ENCODE measurements around the gene TCFL5. TPM values are rescaled to one million over a fixed set of nuclear protein-coding genes. Genes with fewer than 3 reads are reported as not detected.
A peak's percentile ranks its signal among the peaks of the same experiment; 100 is the strongest.

The TCFL5 gene
- total and polyA plus RNA-seq, 3 experiments from 2014 or later = 1.4 to 6.2 (median 4.6) TPM

DNA sequence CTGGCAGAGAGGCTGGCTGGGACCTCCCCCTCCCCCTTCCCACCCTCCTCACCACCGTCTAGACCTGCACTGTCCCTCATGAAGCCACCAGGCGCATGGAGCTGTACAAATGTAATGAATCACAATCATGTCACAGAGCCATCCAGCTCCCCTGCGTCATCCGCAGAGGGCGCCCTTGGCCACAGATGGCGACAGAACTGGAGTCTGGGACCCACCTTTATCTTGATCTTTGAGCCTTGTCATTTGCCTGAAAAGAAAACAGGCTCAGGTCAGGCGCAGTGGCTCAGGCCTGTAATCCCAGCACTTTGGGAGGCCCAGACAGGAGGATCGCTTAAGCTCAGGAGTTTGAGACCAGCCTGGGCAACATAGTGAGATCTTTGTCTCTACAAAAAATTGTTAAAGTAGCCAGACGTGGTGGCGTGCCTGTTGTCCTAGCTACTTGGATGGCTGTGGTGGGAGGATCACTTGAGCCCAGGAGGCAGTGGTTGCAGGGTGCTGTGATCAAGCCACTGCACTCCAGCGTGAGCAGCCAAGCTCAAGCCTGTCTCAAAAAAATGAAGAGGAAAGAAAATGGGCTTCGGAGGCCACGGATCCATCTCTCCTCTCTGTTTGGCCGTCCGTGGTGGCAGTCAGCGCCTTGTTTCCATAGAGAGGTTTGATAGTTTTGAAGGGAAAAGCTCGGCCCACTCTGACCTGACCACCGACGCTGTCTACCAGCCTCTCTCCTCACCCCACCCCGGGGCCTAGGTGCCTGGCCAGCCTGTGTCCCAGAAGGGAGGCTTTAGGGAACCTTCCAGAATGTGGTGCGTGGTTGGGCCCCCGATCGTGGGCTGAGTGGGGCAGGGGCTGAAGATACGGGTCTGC is 38.6 kb downstream of the TCFL5 start:
- H3K4me1 Mint-ChIP-seq = peaks cover 0 to 5% (median 0%) of the 10 kb centered on the region in 3 donors
- no peak overlapping the region for H3K4me3 ChIP-seq (ENCODE audit: low read length)
- peak overlapping the region in 2 of 8 donors; percentile 60 to 61 for H3K27ac Mint-ChIP-seq

DNA sequence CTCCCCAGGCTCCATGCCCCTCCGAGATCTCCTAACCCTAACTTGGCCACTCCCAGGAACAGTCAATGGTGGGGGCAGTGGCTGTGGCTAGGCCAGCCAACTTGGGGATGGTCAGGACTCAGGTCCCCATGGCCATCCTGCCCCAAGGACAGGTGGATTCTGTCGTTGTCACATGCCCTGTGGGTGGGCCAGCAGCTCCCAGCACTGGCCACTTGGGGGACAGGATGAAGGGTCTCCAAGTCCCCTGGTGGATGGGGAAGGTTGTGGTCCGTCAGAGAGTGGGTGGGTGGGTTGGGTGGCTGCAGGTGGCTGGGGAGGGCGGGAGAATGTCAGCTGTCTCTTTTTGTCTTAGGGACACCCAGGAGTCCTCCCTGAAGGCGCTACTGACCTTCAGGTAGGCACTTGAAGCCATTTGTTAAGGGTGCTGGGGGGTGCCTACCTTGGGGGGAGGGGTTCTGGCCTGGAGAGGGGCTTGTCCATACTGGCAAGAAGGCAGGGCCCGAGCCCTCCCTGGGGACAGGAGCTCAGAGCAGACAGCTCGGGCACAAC is 39.3 kb downstream of the TCFL5 start:
- Mint-ChIP-seq H3K4me3 (no peak overlapping the region), H3K36me3 (no peaks in the 10 kb centered on the region), H3K4me1 (peaks cover 0 to 5% (median 0%) of the 10 kb centered on the region in 3 donors), H3K9me3 (no peaks in the 10 kb centered on the region), H3K27ac (no peak overlapping the region), H3K27me3 (peaks cover 7 to 11% of the 10 kb centered on the region in 2 donors)
- ChIA-PET POLR2A (no interaction called here), CTCF (interaction anchor here (1.3 kb wide), 1 partner anchor 10 kb away, joined by 3 read pairs; no protein-coding TSS in a partner anchor)
- Histone ChIP-seq H3K27me3 (ENCODE audit: insufficient read depth, low read length, poor library complexity, severe bottlenecking) (peaks cover 14% of the 10 kb centered on the region), H3K4me1 (ENCODE audit: insufficient read depth, low read length) (peaks cover 6% of the 10 kb centered on the region), H3K27ac (ENCODE audit: low read depth, low read length) (no peak overlapping the region), H3K9me3 (ENCODE audit: low read length) (no peaks in the 10 kb centered on the region), H3K4me3 (ENCODE audit: low read length) (no peak overlapping the region), H3K36me3 (ENCODE audit: insufficient read depth, low read length) (no peaks in the 10 kb centered on the region)
- DNase-seq = no peak

More for the DNA sequence above, 38.6 kb downstream of the TCFL5 start:
- Mint-ChIP-seq H3K9me3 (no peaks in the 10 kb centered on the region), H3K27me3 (peaks cover 4 to 8% of the 10 kb centered on the region in 2 donors), H3K4me3 (peak overlapping the region in 1 of 7 donors; percentile 79), H3K36me3 (no peaks in the 10 kb centered on the region)
- Histone ChIP-seq H3K27ac (ENCODE audit: low read depth, low read length) (no peak overlapping the region), H3K36me3 (ENCODE audit: insufficient read depth, low read length) (no peaks in the 10 kb centered on the region), H3K27me3 (ENCODE audit: insufficient read depth, low read length, poor library complexity, severe bottlenecking) (peaks cover 7% of the 10 kb centered on the region), H3K9me3 (ENCODE audit: low read length) (no peaks in the 10 kb centered on the region), H3K4me1 (ENCODE audit: insufficient read depth, low read length) (peaks cover 6% of the 10 kb centered on the region)
- DNase-seq = no peak
- POLR2A ChIA-PET = no interaction called here
- CTCF ChIA-PET = interaction anchor here (1.3 kb wide), 1 partner anchor 10 kb away, joined by 3 read pairs; no protein-coding TSS in a partner anchor

DNA sequence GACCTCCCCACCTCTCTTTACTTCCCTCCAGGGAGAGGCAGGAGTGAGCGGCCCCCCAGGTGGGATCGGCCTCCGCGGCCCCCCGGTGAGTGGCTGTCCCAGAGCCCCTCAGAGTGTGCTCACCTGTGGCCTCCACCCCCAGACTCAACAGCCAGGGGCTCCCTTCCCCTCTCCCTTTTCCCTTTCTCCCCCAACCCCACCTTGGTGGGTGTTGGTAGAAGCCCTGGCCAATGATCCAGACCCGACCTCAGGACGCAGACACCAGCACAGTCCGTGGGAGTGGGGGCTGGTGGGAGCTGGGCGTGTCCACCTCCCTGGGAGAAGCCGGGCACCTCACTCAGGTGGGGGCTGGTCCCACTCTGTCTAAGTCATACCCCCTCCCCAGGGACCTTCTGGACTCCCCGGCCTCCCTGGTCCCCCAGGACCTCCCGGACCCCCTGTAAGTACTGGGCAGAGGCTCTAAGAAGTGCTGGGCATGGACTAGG is 39.9 kb downstream of the TCFL5 start:
- DNase-seq = no peak
- H3K27ac Mint-ChIP-seq = no peak overlapping the region
- no peak overlapping the region for H3K27ac ChIP-seq (ENCODE audit: low read depth, low read length)
- H3K27me3 Mint-ChIP-seq = peaks cover 7 to 11% of the 10 kb centered on the region in 2 donors
- peaks cover 14% of the 10 kb centered on the region for H3K27me3 ChIP-seq (ENCODE audit: insufficient read depth, low read length, poor library complexity, severe bottlenecking)
- H3K9me3 ChIP-seq (ENCODE audit: low read length) = no peaks in the 10 kb centered on the region
- no peaks in the 10 kb centered on the region for H3K9me3 Mint-ChIP-seq
- no peak overlapping the region for H3K4me3 Mint-ChIP-seq
- no peak overlapping the region for H3K4me3 ChIP-seq (ENCODE audit: low read length)
- ChIA-PET POLR2A (no interaction called here), CTCF (no interaction called here)
- peaks cover 0 to 5% (median 0%) of the 10 kb centered on the region in 3 donors for H3K4me1 Mint-ChIP-seq
- peaks cover 6% of the 10 kb centered on the region for H3K4me1 ChIP-seq (ENCODE audit: insufficient read depth, low read length)
- H3K36me3 Mint-ChIP-seq = no peaks in the 10 kb centered on the region
- H3K36me3 ChIP-seq (ENCODE audit: insufficient read depth, low read length) = no peaks in the 10 kb centered on the region

DNA sequence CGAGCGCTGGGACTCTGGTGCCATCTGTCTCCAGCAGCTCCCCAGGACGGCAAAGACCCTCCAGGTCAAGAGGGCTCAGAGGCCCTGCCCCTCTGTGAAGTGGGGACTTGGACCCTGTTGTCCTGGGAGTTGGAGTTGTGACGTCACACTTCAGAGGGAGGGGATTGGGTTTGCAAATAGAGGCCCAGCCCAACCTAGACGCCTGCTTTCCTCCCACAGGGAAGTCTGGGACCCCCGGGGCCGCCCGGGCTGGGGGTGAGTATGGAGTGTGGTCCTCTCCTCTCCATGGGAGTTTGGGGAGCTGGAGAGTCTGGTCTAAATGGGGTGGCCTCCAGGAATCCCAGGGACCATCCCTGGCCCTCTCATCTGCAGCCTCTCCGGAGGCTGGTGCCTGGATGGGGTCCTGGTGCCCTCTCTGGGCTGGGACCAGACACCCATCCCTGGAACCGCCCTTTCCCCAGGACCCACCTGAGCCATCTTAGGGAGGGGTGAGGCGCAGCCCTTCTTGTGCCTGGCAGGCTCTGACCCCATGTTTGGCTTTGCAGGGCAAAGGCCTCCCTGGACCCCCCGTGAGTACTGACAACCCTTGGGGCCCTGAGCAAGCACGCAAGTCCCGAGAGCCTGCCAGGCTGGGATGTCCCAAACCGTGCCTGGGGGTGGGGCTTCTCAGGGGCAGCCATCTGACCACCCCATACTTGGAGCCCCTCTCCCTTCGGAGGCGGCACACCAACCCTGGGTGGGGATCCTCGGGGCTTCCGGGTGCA is 40.5 kb downstream of the TCFL5 start:
- H3K4me3 ChIP-seq (ENCODE audit: low read length) = no peak overlapping the region
- no peak overlapping the region for H3K4me3 Mint-ChIP-seq
- H3K27me3 ChIP-seq (ENCODE audit: insufficient read depth, low read length, poor library complexity, severe bottlenecking) = peaks cover 18% of the 10 kb centered on the region
- no peak for DNase-seq
- peaks cover 10% of the 10 kb centered on the region for H3K4me1 ChIP-seq (ENCODE audit: insufficient read depth, low read length)
- peaks cover 0 to 10% (median 1%) of the 10 kb centered on the region in 3 donors for H3K4me1 Mint-ChIP-seq
- H3K9me3 Mint-ChIP-seq = no peaks in the 10 kb centered on the region
- no peaks in the 10 kb centered on the region for H3K36me3 Mint-ChIP-seq
- no peaks in the 10 kb centered on the region for H3K9me3 ChIP-seq (ENCODE audit: low read length)
- ChIA-PET CTCF (interaction anchor here (1.5 kb wide), 1 partner anchor 13 kb away, joined by 5 read pairs; no protein-coding TSS in a partner anchor), POLR2A (no interaction called here)
- H3K27ac ChIP-seq (ENCODE audit: low read depth, low read length) = no peak overlapping the region
- peaks cover 7 to 14% of the 10 kb centered on the region in 2 donors for H3K27me3 Mint-ChIP-seq
- H3K27ac Mint-ChIP-seq = no peak overlapping the region
- no peaks in the 10 kb centered on the region for H3K36me3 ChIP-seq (ENCODE audit: insufficient read depth, low read length)

DNA sequence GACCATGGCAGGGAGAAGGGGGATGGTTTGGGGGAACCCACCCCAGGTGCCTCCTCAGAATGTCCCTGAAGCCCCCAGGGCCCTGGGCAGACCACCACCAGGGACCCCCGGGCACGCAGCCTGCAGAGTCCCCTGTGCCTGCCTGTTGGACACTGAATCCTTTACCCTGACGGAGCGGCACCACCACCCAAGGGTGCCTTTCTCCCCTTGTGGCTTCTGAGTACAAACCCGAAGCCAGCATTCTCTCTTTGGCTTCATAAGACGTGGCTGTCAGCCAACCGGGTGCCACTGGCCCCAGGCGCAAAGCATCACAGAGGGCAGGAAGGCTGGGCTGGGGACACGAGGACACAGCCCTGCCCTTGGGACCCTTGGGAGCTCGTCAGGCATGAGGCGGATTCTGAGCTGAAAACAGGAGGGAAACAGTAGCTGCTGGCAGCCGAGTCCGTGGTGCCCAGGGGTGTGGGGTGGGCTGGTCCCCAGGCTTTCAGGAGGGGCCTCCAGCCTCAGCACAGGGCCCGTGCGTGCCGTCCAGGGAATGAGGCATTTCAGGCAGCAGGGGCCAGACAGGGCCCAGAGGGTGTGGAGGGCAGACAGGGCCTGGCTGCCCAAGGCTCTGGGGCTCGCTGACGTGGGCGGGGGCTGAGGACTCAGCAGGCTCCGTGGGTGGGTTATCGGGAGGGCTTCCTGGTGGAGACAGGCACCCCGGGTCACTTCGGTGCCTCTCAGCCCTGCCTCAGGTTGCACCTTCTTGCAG is 41.2 kb downstream of the TCFL5 start:
- H3K27ac ChIP-seq (ENCODE audit: low read depth, low read length) = no peak overlapping the region
- Mint-ChIP-seq H3K27ac (no peak overlapping the region), H3K36me3 (no peaks in the 10 kb centered on the region), H3K27me3 (peaks cover 12 to 22% of the 10 kb centered on the region in 2 donors), H3K4me1 (peaks cover 4 to 17% (median 6%) of the 10 kb centered on the region in 3 donors), H3K4me3 (no peak overlapping the region), H3K9me3 (peaks cover 0 to 2% (median 0%) of the 10 kb centered on the region in 5 donors)
- H3K36me3 ChIP-seq (ENCODE audit: insufficient read depth, low read length) = no peaks in the 10 kb centered on the region
- no peak for DNase-seq
- peaks cover 16% of the 10 kb centered on the region for H3K4me1 ChIP-seq (ENCODE audit: insufficient read depth, low read length)
- CTCF ChIA-PET = interaction anchor here (1.5 kb wide), 1 partner anchor 12 kb away, joined by 5 read pairs; no protein-coding TSS in a partner anchor
- POLR2A ChIA-PET = no interaction called here
- peaks cover 22% of the 10 kb centered on the region for H3K27me3 ChIP-seq (ENCODE audit: insufficient read depth, low read length, poor library complexity, severe bottlenecking)
- H3K4me3 ChIP-seq (ENCODE audit: low read length) = no peak overlapping the region
- H3K9me3 ChIP-seq (ENCODE audit: low read length) = no peaks in the 10 kb centered on the region

DNA sequence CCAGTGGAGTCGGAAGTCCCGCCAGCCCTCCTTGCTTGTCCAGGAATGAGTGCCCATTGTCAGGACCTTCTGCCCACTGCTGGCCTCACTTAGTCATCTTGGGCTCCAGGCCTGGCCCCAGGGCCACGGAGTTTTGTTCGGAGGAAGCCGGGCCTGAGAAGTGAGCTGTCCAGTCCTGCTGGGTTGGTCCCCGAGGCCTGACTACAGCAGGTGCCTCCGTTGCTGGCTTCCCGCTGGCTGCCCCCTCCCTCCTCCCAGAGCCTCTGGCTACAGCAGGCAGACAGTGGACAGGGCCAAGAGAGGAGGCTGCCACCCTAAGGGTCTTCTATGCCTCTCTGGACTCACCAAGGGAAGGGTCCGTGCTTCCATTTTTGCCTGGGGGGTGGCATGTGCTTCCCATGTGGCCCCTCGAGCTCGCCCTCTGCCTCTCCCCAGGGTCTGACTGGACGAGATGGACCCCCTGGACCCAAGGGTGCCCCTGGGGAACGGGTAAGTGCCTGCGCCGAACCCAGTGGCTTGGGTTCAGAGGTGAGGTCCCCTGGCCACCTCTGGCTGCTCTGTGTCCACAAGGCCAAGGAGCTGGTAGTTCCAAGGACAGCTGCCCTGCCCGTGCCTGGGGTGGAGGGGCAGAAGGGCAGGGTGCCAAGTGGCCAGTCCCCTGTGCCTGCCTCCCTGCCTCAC is 42.0 kb downstream of the TCFL5 start:
- H3K27me3 Mint-ChIP-seq = peaks cover 13 to 28% of the 10 kb centered on the region in 2 donors
- H3K9me3 Mint-ChIP-seq = peaks cover 0 to 2% (median 0%) of the 10 kb centered on the region in 5 donors
- Histone ChIP-seq H3K27me3 (ENCODE audit: insufficient read depth, low read length, poor library complexity, severe bottlenecking) (peaks cover 22% of the 10 kb centered on the region), H3K36me3 (ENCODE audit: insufficient read depth, low read length) (no peaks in the 10 kb centered on the region), H3K27ac (ENCODE audit: low read depth, low read length) (no peak overlapping the region), H3K4me3 (ENCODE audit: low read length) (no peak overlapping the region), H3K9me3 (ENCODE audit: low read length) (no peaks in the 10 kb centered on the region), H3K4me1 (ENCODE audit: insufficient read depth, low read length) (peaks cover 14% of the 10 kb centered on the region)
- no peaks in the 10 kb centered on the region for H3K36me3 Mint-ChIP-seq
- no peak for DNase-seq
- ChIA-PET CTCF (interaction anchor here (1.5 kb wide), 1 partner anchor 11 kb away, joined by 5 read pairs; no protein-coding TSS in a partner anchor), POLR2A (no interaction called here)
- peaks cover 9 to 18% (median 10%) of the 10 kb centered on the region in 3 donors for H3K4me1 Mint-ChIP-seq
- H3K4me3 Mint-ChIP-seq = no peak overlapping the region
- no peak overlapping the region for H3K27ac Mint-ChIP-seq

Measured in CD8-positive, alpha-beta memory T cell (primary cell).